ENCODE measurements around the gene MUC2. TPM values are rescaled to one million over a fixed set of nuclear protein-coding genes. Genes with fewer than 3 reads are reported as not detected.

The MUC2 gene
- total RNA-seq, 1 experiment from 2014 or later: 0.47 TPM

GRCh38 chr11:1070594-1071462 is 3.8 kb upstream of the MUC2 start:
- Histone ChIP-seq H3K4me2 (ENCODE audit: low read length) (no peak overlapping the region), H3K9me2 (ENCODE audit: insufficient read depth) (no peaks in the 10 kb centered on the region), H4K20me1 (ENCODE audit: insufficient read depth) (no peaks in the 10 kb centered on the region), H3K27me3 (ENCODE audit: insufficient read depth, low read length) (no peaks in the 10 kb centered on the region), H3K79me2 (ENCODE audit: insufficient read depth, low read length) (no peaks in the 10 kb centered on the region), H3K9me3 (ENCODE audit: control insufficient read depth in 1 of 2, insufficient read depth in 1 of 2, low read depth in 1 of 2, low read length in 2 of 2) (no peaks in the 10 kb centered on the region), H3K4me3 (replicated peaks in 1 of 2; ENCODE audit: low read depth in 1 of 2, low read length in 2 of 2) (no peak overlapping the region), H3K36me3 (ENCODE audit: control insufficient read depth in 1 of 2, insufficient read depth in 2 of 2, low read length in 2 of 2) (no peaks in the 10 kb centered on the region), H2AFZ (ENCODE audit: low read depth, low read length, poor library complexity, severe bottlenecking) (no peak overlapping the region), H3K27ac (ENCODE audit: low read depth, low read length) (no peak overlapping the region), H3K9ac (ENCODE audit: low read length) (no peak overlapping the region), H3K4me1 (ENCODE audit: control insufficient read depth in 1 of 2, insufficient read depth in 2 of 2, low read length in 2 of 2) (peaks cover 19 to 33% of the 10 kb centered on the region in 2 experiments)
- TF ChIP-seq SP1 (IDR thresholded peaks at IDR 0.05; ENCODE audit: low read depth) (no peak), ELF1 (IDR thresholded peaks at IDR 0.05; ENCODE audit: borderline replicate concordance, low read depth) (no peak), SRF (IDR thresholded peaks at IDR 0.05; ENCODE audit: low read depth) (no peak), EGR1 (IDR thresholded peaks at IDR 0.05; ENCODE audit: low read depth) (no peak), FOSL1 (IDR thresholded peaks at IDR 0.05; ENCODE audit: low read depth) (no peak), CBX3 (IDR thresholded peaks at IDR 0.05; ENCODE audit: low read depth) (no peak), EZH2phosphoT487 (IDR thresholded peaks at IDR 0.05; ENCODE audit: borderline replicate concordance) (no peak), TCF7L2 (IDR thresholded peaks at IDR 0.05; ENCODE audit: borderline replicate concordance, extremely low read depth, insufficient read depth, insufficient read length) (no peak), YY1 (IDR thresholded peaks at IDR 0.05; ENCODE audit: extremely low read depth, insufficient replicate concordance, low read depth, low read length) (no peak), ATF3 (IDR thresholded peaks at IDR 0.05) (no peak), ZBTB33 (IDR thresholded peaks at IDR 0.05; ENCODE audit: extremely low read depth, insufficient replicate concordance, low read length) (no peak), RAD21 (IDR thresholded peaks at IDR 0.05; ENCODE audit: low read depth) (no peak), SIN3A (IDR thresholded peaks at IDR 0.05; ENCODE audit: low read depth) (no peak), ZFX (IDR thresholded peaks at IDR 0.05) (no peak), POLR2A (IDR thresholded peaks at IDR 0.05; ENCODE audit: borderline replicate concordance, extremely low read depth, insufficient read depth, insufficient read length) (no peak), MAX (IDR thresholded peaks at IDR 0.05) (no peak)
- TF ChIP-seq, protein P1, sequence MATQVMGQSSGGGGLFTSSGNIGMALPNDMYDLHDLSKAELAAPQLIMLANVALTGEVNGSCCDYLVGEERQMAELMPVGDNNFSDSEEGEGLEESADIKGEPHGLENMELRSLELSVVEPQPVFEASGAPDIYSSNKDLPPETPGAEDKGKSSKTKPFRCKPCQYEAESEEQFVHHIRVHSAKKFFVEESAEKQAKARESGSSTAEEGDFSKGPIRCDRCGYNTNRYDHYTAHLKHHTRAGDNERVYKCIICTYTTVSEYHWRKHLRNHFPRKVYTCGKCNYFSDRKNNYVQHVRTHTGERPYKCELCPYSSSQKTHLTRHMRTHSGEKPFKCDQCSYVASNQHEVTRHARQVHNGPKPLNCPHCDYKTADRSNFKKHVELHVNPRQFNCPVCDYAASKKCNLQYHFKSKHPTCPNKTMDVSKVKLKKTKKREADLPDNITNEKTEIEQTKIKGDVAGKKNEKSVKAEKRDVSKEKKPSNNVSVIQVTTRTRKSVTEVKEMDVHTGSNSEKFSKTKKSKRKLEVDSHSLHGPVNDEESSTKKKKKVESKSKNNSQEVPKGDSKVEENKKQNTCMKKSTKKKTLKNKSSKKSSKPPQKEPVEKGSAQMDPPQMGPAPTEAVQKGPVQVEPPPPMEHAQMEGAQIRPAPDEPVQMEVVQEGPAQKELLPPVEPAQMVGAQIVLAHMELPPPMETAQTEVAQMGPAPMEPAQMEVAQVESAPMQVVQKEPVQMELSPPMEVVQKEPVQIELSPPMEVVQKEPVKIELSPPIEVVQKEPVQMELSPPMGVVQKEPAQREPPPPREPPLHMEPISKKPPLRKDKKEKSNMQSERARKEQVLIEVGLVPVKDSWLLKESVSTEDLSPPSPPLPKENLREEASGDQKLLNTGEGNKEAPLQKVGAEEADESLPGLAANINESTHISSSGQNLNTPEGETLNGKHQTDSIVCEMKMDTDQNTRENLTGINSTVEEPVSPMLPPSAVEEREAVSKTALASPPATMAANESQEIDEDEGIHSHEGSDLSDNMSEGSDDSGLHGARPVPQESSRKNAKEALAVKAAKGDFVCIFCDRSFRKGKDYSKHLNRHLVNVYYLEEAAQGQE (IDR thresholded peaks at IDR 0.05; ENCODE audit: low read depth): no peak
- POLR2A ChIA-PET: no interaction called here
- no TSS peak for BruUV-seq (replicated peaks)
- CTCF ChIA-PET: no interaction called here
- DNase-seq (ENCODE audit: low read depth, low spot score) (no peak), ATAC-seq (no peak)
- intact Hi-C loops (cut with micrococcal nuclease): no loop called here
- RAD21 ChIA-PET (ENCODE audit: low non-redundant PET in 1 of 2, low total read pairs in 2 of 2, uncharacterized antibody in 2 of 2, unreplicated experiment in 2 of 2): no interaction called here
